Measurements from ENCODE around the gene COL18A1.

The COL18A1 gene

DNA sequence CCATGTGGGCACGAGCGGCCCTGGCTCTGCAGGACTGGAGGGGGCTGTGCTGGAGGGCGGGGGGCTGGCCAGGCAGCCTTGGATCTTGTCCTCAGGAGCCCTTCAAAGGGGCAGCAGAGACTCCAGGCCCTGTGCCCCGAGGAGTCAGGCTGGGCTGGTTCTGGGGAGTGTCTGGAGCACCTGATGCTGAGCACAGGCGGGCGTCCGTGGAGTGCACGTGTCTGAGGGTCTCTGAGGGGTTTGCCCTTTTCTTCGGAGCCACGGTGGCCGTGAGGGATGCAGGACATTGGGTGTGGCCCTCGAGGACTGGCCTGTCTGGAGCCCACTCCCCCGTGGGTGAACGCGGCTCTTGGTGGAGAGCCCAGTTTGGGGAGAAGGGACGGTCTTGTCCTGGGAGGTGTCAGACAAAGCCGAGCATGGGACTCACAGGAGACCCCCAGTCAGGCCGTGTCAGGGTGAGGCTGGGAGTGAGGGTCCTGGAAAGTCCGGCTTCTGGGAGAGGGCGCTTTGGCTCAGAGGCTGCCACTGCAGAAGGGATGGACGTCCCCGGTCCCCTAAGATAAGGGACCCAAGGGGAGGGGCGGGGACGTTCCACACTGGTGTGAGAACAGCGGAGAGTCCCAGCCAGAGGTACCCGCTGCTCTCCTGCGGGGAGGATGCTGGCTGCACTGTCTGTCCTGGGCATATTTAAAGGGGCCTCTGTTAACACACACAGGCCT lies 60.8 kb downstream of the COL18A1 start:
- H3K27ac ChIP-seq, result no peak overlapping the region

DNA sequence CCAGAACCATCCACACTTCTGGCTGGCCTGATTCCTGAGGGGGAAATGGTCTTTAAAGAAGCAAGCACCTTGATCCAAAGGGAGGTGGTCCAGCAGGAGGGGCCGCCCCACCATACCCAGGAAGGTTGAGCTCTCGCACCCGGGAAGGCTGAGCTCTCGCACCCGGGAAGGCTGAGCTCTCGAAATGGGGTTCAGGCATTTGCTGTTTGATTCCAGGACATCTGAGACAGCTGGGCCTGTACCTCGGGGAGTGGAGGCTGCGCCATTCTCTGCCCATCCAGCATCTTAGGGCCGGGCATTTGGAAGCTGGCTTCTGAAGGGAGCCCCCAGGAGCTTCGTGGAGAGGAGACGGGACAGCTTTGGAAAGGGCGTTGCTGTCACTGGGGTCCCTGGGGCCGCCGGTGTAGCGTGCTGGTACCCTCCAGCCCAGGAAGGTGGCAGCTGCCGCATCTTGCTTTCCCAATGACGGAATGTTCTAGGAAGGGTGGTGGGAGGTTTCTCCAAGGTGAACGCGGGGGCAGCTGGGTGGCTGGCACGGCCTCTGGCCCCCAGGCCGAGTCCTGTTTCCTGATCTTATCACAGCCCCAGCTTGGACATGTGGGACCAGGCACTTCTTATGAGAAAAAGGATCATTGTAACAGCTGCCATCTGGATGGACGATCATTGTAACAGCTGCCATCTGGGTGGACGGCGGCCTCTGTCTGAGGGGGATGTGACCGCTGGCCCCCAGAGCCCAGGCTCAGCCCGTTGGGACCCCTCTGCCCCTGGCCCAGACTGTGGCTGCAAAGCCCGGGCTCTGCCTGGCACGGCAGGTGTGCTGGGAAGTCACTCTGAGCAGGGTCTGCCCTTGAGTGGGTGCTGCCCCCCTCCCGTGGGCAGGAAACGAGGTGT lies 61.6 kb downstream of the COL18A1 start:
- H3K27ac ChIP-seq, result no peak overlapping the region

More for the DNA sequence above, 60.8 kb downstream of the COL18A1 start:
- TF ChIP-seq, protein P1, sequence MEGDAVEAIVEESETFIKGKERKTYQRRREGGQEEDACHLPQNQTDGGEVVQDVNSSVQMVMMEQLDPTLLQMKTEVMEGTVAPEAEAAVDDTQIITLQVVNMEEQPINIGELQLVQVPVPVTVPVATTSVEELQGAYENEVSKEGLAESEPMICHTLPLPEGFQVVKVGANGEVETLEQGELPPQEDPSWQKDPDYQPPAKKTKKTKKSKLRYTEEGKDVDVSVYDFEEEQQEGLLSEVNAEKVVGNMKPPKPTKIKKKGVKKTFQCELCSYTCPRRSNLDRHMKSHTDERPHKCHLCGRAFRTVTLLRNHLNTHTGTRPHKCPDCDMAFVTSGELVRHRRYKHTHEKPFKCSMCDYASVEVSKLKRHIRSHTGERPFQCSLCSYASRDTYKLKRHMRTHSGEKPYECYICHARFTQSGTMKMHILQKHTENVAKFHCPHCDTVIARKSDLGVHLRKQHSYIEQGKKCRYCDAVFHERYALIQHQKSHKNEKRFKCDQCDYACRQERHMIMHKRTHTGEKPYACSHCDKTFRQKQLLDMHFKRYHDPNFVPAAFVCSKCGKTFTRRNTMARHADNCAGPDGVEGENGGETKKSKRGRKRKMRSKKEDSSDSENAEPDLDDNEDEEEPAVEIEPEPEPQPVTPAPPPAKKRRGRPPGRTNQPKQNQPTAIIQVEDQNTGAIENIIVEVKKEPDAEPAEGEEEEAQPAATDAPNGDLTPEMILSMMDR (conservative IDR thresholded peaks at IDR 0.05), result no peak
- no peak for TF ChIP-seq ZFX (IDR thresholded peaks at IDR 0.05)

DNA sequence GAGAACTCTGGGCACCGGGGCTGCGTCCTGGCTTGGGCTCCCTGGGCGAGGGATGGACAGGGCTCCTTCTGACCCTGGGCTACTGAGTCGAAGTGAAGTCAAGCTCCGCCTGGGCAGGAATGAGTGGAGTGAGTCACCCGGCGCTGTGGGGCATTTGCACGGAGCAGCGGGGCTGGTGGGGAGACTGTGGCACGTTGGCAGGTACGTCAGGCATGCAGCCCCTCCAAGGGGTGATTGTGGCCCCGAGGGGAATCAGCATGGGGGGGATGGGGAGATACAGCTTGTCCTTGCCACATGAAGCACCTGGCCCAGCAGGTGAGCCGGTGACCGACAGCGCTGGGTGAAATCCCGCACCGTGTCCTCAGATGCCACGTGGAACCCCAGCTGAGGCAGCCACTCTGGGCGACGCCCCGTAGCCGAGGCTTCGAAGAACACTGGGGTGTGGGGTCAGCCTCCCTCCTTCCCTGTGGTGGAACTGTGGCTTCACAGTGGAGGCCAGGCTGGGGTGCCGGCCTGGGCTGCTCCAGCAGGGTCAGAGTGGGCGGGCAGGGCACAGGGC lies 62.3 kb downstream of the COL18A1 start:
- TF ChIP-seq ZFX (IDR thresholded peaks at IDR 0.05), result no peak
- TF ChIP-seq, protein P1 (conservative IDR thresholded peaks at IDR 0.05), result no peak
- H3K27ac ChIP-seq, result no peak overlapping the region

More for the DNA sequence above, 61.6 kb downstream of the COL18A1 start:
- TF ChIP-seq, protein P1 (conservative IDR thresholded peaks at IDR 0.05), result no peak
- no peak for TF ChIP-seq ZFX (IDR thresholded peaks at IDR 0.05)

DNA sequence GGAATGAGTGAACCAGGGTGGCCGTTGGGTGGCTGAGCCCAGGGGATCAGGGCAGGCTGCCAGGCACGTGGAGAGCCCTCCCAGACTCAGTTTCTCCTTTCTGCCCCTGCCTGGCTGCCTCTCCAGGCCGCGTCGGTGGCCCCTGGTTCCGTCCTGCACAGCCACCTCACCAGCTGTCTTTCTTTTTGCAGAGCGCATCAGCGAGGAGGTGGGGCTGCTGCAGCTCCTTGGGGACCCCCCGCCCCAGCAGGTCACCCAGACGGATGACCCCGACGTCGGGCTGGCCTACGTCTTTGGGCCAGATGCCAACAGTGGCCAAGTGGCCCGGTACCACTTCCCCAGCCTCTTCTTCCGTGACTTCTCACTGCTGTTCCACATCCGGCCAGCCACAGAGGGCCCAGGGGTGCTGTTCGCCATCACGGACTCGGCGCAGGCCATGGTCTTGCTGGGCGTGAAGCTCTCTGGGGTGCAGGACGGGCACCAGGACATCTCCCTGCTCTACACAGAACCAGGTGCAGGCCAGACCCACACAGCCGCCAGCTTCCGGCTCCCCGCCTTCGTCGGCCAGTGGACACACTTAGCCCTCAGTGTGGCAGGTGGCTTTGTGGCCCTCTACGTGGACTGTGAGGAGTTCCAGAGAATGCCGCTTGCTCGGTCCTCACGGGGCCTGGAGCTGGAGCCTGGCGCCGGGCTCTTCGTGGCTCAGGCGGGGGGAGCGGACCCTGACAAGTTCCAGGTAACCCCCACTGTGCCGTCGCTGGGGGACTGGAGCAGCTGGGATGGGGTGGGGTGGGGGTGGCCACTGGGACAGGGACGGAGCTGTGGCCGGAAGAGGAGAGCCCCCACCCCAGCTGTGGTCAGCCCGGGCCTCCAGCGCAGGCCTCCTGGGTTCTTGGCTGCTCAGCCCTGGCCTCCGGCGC lies 63.3 kb downstream of the COL18A1 start:
- no peak overlapping the region for H3K27ac ChIP-seq
- TF ChIP-seq ZFX (IDR thresholded peaks at IDR 0.05), result no peak

DNA sequence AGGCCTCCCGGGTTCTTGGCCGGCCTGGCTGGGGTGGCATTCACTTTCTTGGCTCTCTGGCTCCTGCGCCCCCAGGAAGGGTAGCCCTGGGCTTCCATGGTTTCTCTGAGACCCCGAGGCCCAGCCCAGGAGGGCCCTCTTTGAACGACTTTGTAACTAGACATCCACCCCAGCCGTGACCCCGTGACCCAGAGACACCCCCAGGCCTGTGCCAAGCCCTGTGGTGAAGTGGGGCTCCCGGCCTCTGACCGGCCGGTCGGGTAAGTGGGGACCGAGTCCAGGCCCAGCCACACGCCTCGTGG lies 64.0 kb downstream of the COL18A1 start:
- TF ChIP-seq, protein P1 (conservative IDR thresholded peaks at IDR 0.05), result no peak
- TF ChIP-seq ZFX (IDR thresholded peaks at IDR 0.05), result no peak
- no peak overlapping the region for H3K27ac ChIP-seq

DNA sequence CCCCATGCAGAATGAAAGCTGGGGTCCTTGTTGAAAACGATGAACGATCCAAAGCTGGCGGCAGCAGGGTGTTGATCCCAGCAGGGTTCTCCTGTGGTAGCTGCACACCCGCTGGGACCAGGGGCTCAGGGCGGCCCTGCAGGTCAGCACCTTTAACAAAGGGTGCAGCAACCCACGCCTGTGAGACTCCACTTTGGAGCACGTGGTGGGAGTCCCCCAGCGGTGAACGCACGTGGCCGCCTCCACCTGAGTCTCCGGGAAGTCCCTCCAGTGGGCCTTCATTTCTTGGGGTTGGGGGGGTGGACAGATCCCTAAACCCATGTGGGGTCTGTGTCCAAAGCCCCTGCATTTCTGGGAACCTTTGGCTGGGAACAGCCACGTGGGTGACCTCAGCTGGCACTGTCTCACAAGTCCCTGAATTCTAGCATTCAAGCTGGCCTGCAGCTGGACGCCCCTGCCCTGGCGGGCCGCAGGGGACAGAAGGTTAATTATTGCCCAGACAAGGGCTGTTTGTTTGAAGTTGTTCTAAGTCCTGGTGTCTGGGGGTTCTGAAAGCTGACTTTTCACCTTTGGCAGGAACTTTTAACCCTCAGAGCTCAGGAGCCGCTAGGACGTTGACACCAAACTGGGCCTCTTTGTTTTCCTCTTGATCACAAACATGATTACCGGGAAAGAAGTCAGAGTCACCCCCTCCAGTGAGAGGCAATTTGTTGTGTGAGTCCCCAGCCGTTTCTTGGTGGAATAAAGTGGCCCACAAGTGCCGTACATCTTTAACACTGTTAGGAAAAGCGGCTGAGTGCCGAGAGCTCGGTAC lies 64.5 kb downstream of the COL18A1 start:
- H3K27ac ChIP-seq, result no peak overlapping the region
- TF ChIP-seq ZFX (IDR thresholded peaks at IDR 0.05), result no peak
- TF ChIP-seq, protein P1 (conservative IDR thresholded peaks at IDR 0.05), result no peak
